GM19468 (cell line): ENCODE results near the gene KHDRBS2.

Experiments used
- ATAC-seq: cut with Tn5 transposase; IDR thresholded peaks from one replicate; pipeline ENCODE4 v1.9.1; 2021; ENCODE audit warnings: mild to moderate bottlenecking, moderate library complexity, moderate number of reproducible peaks; ENCODE audit not compliant: unreplicated experiment; ENCODE audit errors: extremely low read depth

Gene KHDRBS2

DNA sequence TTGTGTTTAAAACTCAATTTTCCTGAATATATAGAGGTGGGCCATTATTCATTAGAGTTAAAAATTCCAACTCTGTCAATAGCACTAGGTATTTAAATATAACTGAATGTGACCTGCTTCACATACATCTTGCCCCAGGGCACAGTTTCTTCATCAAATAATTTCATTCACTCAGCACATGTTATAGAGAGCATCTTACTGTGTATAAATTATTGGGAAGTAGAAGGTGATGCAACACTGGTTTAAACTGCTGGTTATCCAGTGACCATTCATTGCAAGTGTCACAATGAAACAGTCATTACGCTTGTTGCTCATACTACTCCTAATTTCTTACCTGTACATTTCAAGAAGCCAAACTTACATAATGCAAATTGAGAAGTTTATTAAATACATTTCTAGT lies 93.4 kb downstream of the KHDRBS2 start:
- ATAC-seq = no peak

DNA sequence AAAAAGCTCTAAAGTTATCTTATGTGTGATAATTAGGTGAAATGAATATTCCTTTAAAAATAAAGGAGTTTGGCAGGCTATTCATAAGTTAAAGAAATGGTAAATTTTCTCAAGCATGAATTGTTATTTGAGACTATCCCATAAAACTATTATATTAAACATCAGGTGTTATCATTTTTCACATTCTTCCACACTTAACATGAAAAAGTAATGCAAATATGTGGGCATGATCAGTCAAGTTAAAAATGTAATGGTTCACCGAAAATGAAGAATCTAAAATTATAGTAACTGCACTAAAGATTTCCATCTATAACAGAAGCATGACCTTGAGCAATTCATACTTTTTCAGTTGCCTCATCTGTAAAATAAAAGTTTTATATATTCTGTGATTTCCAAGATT lies 110.8 kb downstream of the KHDRBS2 start:
- no peak for ATAC-seq

DNA sequence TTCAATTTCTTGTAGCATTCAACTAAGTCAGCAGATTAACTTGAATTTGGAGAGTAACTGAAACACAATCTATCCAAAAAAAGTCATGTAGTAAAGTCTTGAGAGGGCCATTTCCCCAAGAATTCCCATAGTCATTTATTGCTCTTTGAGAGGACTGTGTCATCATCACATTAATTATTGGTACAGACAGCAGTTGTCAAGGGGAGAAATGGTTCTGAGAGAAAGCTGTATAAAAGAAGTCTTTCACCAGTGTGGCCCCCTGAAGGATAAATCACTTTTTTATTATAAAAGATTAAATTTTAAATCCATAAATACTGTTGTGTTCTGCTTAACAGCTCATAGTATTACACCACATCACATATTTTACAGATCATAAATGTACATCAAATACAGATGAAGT lies 111.5 kb downstream of the KHDRBS2 start:
- ATAC-seq = no peak

DNA sequence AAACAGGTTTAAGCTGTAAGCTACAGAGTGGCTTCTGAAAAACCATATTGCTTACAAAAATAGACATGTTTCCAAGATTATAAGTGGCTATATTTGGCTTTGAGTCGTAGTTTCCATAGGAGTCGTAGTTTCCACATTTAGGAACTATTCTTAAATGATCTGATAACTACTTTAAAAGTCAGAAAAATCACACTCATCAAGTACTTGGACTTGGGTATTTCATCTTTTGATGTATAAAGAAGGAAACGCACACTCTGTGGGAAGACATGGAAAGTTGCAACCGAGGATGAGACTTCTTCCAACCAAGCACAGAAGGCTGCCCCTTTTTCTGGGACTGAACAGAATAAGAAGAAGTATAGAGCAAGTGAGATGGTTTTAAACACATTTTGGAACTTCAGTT lies 118.3 kb downstream of the KHDRBS2 start:
- no peak for ATAC-seq

DNA sequence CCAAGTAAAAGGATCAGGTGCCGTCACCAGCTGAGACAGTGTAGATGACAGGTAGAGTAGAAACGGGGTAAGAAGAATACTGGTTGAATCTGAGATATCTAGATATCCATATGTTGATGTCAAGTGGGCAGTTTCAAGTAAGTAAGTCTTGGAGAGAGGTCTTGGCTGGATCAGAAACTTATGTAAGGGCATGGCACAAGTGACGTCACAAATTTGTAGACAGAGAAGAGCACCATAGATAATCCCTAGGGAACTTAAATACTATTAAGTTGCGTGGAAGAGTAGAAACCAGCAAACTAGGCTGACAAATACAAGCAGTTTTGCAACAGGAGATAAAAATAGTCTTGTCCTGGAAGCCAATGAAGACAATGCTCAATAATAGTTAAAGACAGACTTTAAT lies 123.2 kb downstream of the KHDRBS2 start:
- no peak for ATAC-seq

DNA sequence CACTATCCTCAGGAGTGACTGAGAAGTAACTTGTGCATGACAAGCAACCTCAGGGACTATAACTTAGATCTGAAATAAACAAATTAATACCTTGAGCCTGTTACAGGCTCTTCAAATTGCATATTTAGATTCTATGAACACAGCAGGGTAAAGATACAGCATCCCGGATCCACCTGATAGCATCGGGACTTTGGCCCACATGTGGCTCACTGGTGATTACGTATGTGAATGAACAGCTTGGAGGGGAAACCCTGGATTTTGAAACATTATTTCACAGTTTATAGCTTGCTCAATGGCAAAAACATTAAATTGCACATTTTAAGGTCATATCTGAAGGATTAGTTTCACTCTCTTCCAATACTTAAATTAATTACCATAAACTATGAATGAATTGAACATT lies 133.2 kb downstream of the KHDRBS2 start:
- no peak for ATAC-seq

DNA sequence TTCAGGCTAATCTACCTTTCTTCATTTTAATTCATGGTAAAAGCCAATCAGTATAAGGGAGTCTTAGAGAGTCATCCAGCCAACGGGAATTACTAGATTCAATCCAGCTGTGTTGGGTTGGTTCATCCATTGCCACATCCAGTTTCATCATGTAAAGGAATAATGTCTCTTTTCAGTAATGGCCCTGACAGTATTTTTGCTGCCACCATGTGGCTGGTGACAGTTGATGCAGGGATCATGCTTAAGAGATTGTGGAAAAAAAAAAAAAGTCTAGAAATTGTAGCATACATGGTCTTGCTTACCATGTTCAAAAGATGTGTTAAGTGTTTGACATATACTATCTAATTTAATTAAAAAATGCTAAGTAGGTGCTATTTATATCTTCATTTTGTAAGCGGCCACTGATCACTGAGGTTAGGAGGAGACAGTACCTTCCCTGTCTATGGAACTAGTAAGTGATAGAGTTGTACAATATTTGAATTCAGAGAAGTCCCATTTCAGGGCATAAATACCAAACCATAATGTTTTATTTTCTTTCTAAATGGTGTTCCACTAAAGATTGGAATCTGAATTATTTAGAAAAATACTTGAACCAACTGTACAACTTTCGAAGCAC lies 135.9 kb downstream of the KHDRBS2 start:
- ATAC-seq = peak; percentile 58

DNA sequence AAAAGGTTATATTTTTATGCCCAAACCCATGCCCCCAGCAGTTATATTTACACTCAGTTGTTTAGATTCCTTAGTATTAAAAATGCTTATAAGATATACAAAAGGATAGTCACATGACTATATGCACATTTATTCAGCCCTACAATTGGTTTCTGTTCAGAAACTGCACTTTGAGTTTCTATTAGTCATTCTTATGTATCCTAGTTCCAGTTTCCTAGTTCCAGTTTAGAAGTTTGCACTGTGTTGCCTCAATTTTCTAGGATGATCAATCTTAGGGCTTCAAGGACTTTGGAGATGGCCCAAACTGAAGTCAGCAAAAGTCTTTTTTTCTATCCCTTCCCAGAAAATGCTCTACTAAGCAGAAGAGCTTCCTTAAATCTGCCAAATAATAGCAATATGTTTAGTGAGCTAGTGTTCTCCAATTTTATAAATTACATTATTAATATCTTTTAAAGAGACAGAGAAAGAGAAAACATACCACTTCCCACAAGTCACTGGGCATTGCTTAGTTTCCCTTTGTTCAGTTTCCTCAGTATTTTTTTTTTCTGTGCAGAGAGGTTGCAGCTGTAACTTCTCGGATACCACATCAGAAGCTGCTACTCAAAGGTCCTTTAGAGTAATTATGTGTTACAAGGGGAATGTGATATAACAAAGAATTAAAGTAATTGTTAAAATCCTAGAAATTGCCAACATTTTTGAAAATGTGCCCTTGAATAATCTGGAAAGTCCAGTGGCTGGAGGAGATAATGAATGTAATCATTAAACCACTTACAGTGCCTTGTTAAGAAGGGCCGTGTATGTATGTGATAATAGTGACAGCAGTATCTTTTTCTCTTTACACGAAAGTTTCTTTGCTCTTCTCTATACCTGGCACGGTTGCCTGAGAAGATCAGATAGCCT lies 138.8 kb downstream of the KHDRBS2 start:
- no peak for ATAC-seq

DNA sequence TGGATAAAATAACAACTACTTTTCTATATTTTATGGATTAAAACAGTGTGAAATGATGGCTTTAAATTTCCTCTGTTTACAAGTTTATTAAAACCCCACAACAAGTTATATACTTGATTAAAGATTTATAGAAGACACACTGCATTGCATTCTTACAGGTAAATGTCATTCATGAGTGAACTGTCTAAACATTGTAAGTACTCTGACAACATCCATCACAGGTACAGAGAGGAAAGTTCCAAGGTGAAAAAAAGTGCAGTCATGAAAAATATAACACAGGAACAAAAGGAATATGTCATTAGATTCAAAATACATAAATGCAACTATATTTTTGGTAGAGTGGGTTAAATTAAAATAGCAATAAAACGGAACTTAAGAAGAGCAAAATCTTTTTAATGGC lies 156.9 kb downstream of the KHDRBS2 start:
- ATAC-seq = no peak

DNA sequence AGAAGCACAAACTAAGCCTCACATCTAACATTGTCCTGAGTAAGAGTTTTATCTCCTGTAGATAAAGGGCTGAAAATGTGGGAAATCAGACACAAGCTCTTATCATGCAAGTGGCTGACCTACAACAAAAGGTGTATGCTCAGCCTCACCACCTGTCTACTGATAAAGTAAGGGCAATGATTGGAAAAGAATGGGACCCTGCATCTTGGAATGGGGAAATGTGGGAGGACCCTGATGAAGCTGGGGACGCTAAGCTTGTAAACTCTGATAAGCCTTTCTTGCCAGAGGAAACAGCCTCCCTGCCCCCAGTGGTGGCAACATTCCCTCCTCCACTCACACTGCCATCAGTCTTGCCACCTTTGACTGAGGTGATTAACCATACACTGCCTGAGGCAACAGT lies 166.6 kb downstream of the KHDRBS2 start:
- ATAC-seq = no peak

DNA sequence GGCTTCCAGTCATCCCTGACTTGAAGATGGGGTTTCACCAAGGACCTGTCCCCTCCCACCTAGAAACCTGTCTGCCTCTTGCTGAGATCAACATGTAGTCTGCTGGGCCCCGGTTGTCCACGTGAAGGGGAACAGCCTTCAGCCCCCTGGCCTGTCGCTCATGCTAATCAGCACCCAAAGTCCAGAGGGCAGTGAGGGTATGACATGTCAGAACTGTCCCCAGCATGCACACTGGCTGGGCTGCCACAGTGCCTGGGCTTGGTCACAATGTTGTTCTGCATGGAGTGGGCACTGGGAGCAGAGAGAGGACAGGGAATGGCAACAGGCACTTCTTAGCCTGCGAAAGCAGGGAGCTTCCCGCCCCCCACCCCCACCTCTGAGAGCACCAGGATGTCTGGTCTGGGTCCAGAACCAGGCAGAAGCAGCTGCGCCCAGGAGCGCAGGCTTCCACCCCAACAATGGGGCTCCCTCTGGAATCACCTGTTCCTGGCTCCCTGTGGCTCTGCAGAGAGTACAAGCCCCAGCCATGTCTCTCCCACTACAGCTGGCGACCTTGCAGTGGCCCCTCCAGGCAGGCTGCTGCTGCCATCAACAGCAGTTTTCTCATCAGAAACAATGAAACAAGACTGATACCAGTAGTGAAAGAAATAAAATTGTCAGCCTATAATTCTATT lies 182.7 kb downstream of the KHDRBS2 start:
- ATAC-seq = no peak

DNA sequence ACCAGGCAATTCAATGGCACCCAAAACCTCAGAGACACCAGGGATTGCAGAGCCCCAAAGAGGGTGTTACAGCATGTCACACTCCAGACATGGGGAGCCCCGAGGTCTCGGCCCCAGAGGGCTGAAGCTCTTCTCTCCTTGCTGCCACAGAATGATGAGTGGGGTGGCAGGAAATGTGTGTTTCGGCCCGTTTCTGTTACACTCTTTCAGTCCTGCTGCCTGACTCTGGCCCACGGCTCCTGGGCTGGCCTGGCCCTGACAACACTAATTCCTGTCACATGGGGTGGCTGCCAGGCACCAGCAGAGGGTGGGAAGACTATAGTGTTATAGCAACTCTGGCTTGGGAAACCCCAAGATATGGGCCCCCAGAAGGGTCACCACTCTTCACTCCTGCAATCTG lies 183.6 kb downstream of the KHDRBS2 start:
- no peak for ATAC-seq

DNA sequence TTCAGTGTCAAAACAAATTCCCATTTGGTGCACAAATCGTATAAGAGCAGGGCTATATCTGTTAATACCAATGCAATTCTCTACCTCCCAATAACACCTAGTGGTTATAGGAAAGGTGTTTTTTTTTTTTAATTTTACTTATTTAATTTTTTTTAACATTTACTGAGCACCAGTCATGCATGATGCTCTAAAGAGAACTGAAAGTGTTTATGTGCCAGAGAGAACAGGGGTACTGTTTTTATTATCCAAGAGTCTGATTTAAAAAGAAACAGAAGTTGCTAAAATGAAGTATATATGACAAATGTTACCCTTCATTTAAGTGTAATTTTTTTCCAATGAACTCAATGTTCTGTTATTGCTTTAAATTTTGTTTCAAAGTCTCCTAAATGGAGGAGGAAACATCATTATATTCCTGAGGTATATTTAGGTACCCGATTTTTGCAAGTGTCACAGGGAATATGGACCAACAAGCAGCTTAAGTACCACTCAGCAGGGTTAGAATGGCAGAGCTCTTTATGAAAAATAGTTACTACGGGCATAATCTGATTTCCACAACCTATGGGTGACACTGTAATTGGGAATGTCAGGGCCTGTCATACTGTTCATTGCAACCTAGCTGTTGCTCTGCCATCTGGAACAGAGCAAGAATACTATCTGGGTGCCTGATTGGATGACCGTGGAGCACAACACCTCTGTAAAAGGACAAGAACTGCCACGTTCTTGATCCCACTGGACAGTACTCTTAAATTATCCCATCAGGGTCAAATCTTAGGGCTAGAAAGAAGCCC lies 195.4 kb downstream of the KHDRBS2 start:
- no peak for ATAC-seq

DNA sequence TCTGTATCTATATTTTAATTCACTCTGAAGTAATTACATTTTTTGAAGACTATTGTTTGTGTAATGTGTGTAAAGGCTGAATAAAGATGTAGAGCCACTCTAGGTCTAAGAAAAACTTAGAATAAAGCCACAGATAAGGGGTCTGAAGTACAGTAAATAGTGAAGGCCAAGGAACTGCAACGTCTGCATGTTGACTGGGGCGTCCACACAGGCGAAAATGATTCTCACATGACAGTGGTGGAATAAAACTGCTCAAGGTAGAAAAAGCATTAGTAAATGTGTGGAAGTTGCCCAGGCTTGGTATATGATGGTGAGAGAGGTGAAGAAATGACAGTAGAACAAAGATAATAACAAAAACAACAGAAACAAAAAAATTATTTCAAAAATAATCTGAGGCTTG lies 196.2 kb downstream of the KHDRBS2 start:
- no peak for ATAC-seq

DNA sequence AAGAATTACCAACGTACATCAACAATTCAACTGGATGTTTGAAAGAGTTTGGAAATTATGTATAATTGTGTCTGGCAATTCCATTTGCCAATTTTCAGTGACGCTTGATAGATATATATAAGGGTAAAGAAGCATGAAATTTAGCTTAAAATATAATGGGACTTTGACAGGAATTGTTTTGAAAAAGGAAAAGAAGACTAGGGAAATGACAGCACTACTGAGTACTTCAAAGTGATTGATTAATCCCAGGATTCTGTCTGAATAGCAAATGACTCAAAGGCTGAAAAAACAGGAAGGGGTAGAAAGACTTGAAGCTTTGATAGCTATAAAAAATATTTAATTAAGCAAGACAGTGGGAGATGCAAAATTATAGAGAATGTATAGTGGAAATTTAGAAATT lies 200.0 kb downstream of the KHDRBS2 start:
- ATAC-seq = no peak

DNA sequence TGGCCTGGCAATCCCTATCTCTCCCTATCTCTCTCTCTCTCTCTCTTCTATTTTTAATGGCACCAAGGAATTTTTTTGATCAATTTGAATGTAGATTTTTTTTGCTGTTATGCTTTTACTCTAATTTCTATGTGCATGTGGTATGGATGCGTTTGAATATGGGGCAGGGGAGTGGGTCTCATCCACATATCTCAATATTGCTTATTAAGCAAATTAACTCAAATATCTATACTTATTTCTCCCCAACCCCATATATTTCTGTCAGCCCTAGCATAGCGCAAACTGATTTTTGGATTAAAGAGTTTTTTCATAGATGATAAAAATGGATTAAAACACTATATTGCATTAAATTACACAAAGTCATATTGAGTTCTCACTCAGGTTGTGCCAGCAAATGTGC lies 210.2 kb downstream of the KHDRBS2 start:
- no peak for ATAC-seq

DNA sequence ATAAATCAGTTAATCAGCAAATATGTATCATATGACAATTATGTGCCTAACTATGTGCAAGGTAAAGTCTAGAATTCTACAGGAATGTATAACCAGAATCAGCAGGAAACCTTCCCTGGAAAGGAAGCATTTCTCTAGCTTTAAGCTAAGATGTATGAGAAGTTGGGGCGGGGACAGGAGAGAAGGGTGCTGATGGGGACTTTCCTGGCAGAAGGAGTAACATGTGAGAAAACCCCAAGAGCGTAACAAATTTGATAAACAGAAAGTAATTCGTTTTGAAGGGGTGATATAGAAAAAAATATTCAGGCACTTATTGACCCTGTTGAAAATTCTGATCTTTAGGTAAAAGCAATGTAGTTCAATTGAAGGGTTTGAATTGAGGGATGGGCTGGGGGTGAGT lies 226.1 kb downstream of the KHDRBS2 start:
- no peak for ATAC-seq

DNA sequence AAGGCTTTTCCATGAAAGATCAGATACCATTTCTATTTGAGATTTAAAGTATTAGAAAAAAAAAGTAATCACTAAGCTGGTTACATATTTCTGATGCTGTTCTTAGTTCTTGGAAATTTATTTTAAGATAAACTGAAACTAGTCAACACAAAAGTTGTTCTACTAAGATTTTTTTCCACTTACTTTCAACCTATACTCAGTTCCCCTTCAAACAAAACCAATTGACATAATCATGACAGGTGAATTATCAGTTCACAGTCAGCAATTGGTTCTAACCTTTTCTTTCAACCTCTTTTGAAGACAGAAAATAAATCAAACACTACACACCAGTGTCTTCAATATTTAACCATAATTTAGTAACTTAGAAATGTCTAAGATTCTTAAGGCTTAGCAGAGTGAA lies 228.7 kb downstream of the KHDRBS2 start:
- no peak for ATAC-seq

DNA sequence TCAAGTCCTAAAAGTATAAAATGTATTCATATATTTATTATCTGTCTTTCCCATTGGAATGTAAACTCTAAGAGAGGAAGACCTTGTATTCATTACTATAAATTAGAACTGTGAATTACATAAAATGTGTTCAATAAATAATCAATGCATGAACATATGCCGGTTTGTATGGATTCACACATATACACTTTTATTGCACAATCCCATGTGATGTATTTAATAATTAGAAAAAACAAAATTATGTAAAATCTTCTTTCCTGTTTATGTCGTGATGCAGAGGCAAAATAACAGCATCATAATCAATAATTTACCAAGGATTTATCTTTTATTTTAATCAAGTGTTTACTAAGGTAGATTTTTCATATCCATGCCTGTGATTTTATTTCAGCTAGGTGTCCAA lies 240.5 kb downstream of the KHDRBS2 start:
- ATAC-seq = no peak

DNA sequence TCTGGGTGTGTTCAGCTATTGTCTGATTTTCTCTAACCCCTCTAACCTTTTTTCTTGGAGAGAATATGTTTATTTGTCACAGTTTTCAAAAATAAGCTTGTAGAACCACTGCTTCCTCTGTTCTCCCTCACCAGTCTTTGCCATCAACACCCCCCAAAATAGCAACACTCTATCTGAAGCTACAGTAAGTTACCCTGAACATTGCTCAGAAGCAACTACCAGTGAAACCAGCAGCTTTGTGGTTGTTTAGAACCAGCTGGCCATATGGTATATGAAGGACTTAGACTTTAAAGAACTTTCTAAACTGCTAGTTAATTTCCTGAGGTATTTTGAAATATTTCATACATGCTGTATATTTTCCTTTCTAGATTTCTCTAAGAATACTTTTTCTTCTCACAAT lies 242.9 kb downstream of the KHDRBS2 start:
- ATAC-seq = no peak

DNA sequence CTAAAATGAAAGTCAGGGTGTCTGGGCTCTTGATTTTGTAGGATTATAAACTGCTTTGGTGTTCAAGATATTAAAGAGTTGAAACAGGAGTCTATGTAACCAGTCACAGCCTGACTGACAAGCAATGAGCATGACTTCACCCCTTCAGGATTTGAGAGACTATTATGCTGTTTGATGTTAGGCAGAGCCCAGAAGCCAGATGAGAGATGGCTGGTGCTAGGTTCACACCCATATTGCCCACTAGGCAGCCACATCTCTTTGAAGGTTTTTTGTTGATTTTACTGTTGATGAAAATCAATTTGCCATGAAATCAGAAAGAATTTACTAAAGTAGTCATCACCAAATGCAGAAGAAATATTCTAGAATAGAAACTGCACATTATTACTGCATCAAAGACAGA lies 243.6 kb downstream of the KHDRBS2 start:
- no peak for ATAC-seq
